Measurements from ENCODE around the gene UBXN7. TPM values are rescaled to one million over a fixed set of nuclear protein-coding genes. Genes with fewer than 3 reads are reported as not detected.

The UBXN7 gene
- total RNA-seq, 4 donors from 2014 or later = 11.2 to 22.7 (median 13.1) TPM

- ATAC-seq (ENCODE audit: low FRiP score) = no peak
- DNase-seq (ENCODE audit: low spot score) = no peak
- no peak for TF ChIP-seq CTCF (IDR thresholded peaks at IDR 0.05)
Observed at GRCh38 chr3:196336319-196337145, 95.7 kb downstream of the UBXN7 start.

GRCh38 chr3:196335503-196335948 is 96.7 kb downstream of the UBXN7 start:
- TF ChIP-seq CTCF (IDR thresholded peaks at IDR 0.05) = no peak
- DNase-seq (ENCODE audit: low spot score) (no peak), ATAC-seq (ENCODE audit: low FRiP score) (no peak)

GRCh38 chr3:196334982-196335381 is 97.2 kb downstream of the UBXN7 start:
- DNase-seq (ENCODE audit: low spot score) (no peak), ATAC-seq (ENCODE audit: low FRiP score) (no peak)
- TF ChIP-seq CTCF (IDR thresholded peaks at IDR 0.05) = no peak

- DNase-seq (ENCODE audit: low spot score) (no peak), ATAC-seq (ENCODE audit: low FRiP score) (no peak)
- TF ChIP-seq CTCF (IDR thresholded peaks at IDR 0.05) = no peak
Observed at GRCh38 chr3:196332168-196332567, 100.1 kb downstream of the UBXN7 start.

- TF ChIP-seq CTCF (IDR thresholded peaks at IDR 0.05) = no peak
- ATAC-seq (ENCODE audit: low FRiP score) (no peak), DNase-seq (ENCODE audit: low spot score) (no peak)
Observed at GRCh38 chr3:196327405-196327804, 104.8 kb downstream of the UBXN7 start.

GRCh38 chr3:196326936-196327335 is 105.3 kb downstream of the UBXN7 start:
- TF ChIP-seq CTCF (IDR thresholded peaks at IDR 0.05) = no peak
- ATAC-seq (ENCODE audit: low FRiP score) (no peak), DNase-seq (ENCODE audit: low spot score) (no peak)

- ATAC-seq (ENCODE audit: low FRiP score) (no peak), DNase-seq (ENCODE audit: low spot score) (no peak)
- TF ChIP-seq CTCF (IDR thresholded peaks at IDR 0.05) = no peak
Observed at GRCh38 chr3:196323691-196324090, 108.5 kb downstream of the UBXN7 start.
